ENCODE measurements around the gene EME2. TPM values are rescaled to one million over a fixed set of nuclear protein-coding genes. Genes with fewer than 3 reads are reported as not detected.

Gene EME2
- polyA plus RNA-seq, 1 donor from 2014 or later = 21.2 TPM

- no peak overlapping the region for H2AFZ ChIP-seq (ENCODE audit: low read depth, low read length)
- no peak overlapping the region for H3K9ac ChIP-seq (ENCODE audit: low read length)
- H3K27me3 ChIP-seq (ENCODE audit: insufficient read depth, low read depth, low read length) = no peaks in the 10 kb centered on the region
- H3K36me3 ChIP-seq (ENCODE audit: insufficient read depth, low read length) = peaks cover 12% of the 10 kb centered on the region
- no peak overlapping the region for H3K4me3 ChIP-seq (ENCODE audit: low read length)
- H3F3A ChIP-seq (ENCODE audit: insufficient read depth, low read length, poor library complexity, severe bottlenecking) = no peaks in the 10 kb centered on the region
- H3K27ac ChIP-seq (ENCODE audit: low read length) = no peak overlapping the region
- TF ChIP-seq MXI1 (conservative IDR thresholded peaks at IDR 0.05; ENCODE audit: poor library complexity, severe bottlenecking) = no peak
- TF ChIP-seq, protein P1, sequence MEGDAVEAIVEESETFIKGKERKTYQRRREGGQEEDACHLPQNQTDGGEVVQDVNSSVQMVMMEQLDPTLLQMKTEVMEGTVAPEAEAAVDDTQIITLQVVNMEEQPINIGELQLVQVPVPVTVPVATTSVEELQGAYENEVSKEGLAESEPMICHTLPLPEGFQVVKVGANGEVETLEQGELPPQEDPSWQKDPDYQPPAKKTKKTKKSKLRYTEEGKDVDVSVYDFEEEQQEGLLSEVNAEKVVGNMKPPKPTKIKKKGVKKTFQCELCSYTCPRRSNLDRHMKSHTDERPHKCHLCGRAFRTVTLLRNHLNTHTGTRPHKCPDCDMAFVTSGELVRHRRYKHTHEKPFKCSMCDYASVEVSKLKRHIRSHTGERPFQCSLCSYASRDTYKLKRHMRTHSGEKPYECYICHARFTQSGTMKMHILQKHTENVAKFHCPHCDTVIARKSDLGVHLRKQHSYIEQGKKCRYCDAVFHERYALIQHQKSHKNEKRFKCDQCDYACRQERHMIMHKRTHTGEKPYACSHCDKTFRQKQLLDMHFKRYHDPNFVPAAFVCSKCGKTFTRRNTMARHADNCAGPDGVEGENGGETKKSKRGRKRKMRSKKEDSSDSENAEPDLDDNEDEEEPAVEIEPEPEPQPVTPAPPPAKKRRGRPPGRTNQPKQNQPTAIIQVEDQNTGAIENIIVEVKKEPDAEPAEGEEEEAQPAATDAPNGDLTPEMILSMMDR (IDR thresholded peaks at IDR 0.05; ENCODE audit: poor library complexity, severe bottlenecking) = no peak
- no peak for TF ChIP-seq POLR2AphosphoS5 (IDR thresholded peaks at IDR 0.05)
- no peak for TF ChIP-seq TAF1 (IDR thresholded peaks at IDR 0.05; ENCODE audit: low read depth)
- no peak for TF ChIP-seq SMC3 (conservative IDR thresholded peaks at IDR 0.05; ENCODE audit: poor library complexity)
- no peak for TF ChIP-seq REST (IDR thresholded peaks at IDR 0.05; ENCODE audit: borderline replicate concordance)
- TF ChIP-seq EZH2 (IDR thresholded peaks at IDR 0.05; ENCODE audit: borderline replicate concordance, insufficient read depth, low read length, poor library complexity, severe bottlenecking) = no peak
- no peak for TF ChIP-seq EP300 (conservative IDR thresholded peaks at IDR 0.05; ENCODE audit: poor library complexity, severe bottlenecking)
- no peak for TF ChIP-seq RAD21 (conservative IDR thresholded peaks at IDR 0.05)
- H3K79me2 ChIP-seq (replicated peaks; ENCODE audit: insufficient read depth, low read length) = no peaks in the 10 kb centered on the region
- H3K9me2 ChIP-seq (ENCODE audit: insufficient read depth, low read length) = no peaks in the 10 kb centered on the region
- H3K4me2 ChIP-seq (ENCODE audit: low read length) = no peak overlapping the region
- no peaks in the 10 kb centered on the region for H4K20me1 ChIP-seq (ENCODE audit: insufficient read depth)
- H3K9me3 ChIP-seq (ENCODE audit: low read length) = no peaks in the 10 kb centered on the region
Measured at GRCh38 chr16:1734816-1735215, 37.8 kb upstream of the EME2 start.

- TF ChIP-seq EP300 (conservative IDR thresholded peaks at IDR 0.05; ENCODE audit: poor library complexity, severe bottlenecking) (no peak), EZH2 (IDR thresholded peaks at IDR 0.05; ENCODE audit: borderline replicate concordance, insufficient read depth, low read length, poor library complexity, severe bottlenecking) (no peak), TAF1 (IDR thresholded peaks at IDR 0.05; ENCODE audit: low read depth) (no peak)
- no peaks in the 10 kb centered on the region for H3K27me3 ChIP-seq (ENCODE audit: insufficient read depth, low read depth, low read length)
- no peaks in the 10 kb centered on the region for H3K36me3 ChIP-seq (ENCODE audit: insufficient read depth, low read length)
- no peaks in the 10 kb centered on the region for H3K79me2 ChIP-seq (replicated peaks; ENCODE audit: insufficient read depth, low read length)
- H2AFZ ChIP-seq (ENCODE audit: low read depth, low read length) = no peak overlapping the region
- H3K9me2 ChIP-seq (ENCODE audit: insufficient read depth, low read length) = no peaks in the 10 kb centered on the region
- no peak overlapping the region for H3K27ac ChIP-seq (ENCODE audit: low read length)
- H4K20me1 ChIP-seq (ENCODE audit: insufficient read depth) = no peaks in the 10 kb centered on the region
- no peak overlapping the region for H3K9ac ChIP-seq (ENCODE audit: low read length)
- H3K4me3 ChIP-seq (ENCODE audit: low read length) = no peak overlapping the region
- H3K4me2 ChIP-seq (ENCODE audit: low read length) = no peak overlapping the region
- H3K9me3 ChIP-seq (ENCODE audit: low read length) = no peaks in the 10 kb centered on the region
- H3F3A ChIP-seq (ENCODE audit: insufficient read depth, low read length, poor library complexity, severe bottlenecking) = no peaks in the 10 kb centered on the region
Measured at GRCh38 chr16:1740234-1740633, 32.4 kb upstream of the EME2 start.
